ENCODE results near the gene NLRC5.

The NLRC5 gene

GRCh38 chr16:57026778-57027062, 37.4 kb downstream of the NLRC5 start:
- DNase-seq (ENCODE audit: low read depth), result no peak

DNA sequence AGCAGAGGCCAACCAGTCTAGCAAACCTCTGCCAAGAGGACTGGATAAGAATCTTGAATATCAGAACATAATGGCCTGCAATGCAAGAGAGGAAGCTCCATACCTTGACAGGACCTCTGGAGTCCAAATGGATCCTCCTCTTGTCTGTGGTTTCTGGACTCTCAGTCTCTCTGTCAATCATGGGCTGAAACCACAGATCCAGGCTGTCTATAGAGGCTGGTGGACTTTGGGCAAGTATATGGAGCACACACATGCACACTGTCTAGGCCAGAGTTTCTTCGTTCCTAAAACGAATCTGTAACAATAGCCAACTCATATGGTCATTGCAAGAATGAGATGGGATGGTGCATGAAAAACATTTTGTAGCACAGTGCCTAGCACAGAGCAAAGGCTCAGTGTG, 37.7 kb downstream of the NLRC5 start:
- DNase-seq (ENCODE audit: low read depth), result no peak

- DNase-seq (ENCODE audit: low read depth), result no peak
Observed at GRCh38 chr16:57028086-57028485, 38.7 kb downstream of the NLRC5 start.

GRCh38 chr16:57029161-57030160, 40.1 kb downstream of the NLRC5 start:
- no peak for DNase-seq (ENCODE audit: low read depth)

DNA sequence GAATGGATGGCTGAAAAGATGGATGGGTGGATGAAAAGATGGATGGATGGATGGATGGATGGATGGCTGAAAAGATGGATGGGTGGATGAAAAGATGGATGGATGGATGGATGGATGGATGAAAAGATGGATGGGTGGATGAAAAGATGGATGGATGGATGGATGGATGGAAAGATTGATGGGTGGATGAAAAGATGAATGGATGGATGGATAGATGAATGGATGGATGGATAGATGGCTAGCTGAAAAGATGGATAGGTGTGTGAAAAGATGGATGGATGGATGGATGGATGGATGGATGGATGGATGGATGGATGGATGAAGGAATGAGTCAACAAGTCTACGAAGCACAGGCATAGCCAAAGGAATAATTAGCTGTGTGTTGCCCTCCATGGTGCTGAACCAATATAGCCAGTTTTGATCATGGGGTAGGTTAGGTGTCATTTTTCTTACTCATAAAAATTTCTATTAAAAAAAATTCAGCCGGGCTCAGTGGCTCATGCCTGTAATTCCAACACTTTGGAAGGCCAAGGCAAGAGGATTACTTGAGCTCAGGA, 41.1 kb downstream of the NLRC5 start:
- no peak for DNase-seq (ENCODE audit: low read depth)

- no peak for DNase-seq (ENCODE audit: low read depth)
Observed at GRCh38 chr16:57031156-57031555, 41.8 kb downstream of the NLRC5 start.

DNA sequence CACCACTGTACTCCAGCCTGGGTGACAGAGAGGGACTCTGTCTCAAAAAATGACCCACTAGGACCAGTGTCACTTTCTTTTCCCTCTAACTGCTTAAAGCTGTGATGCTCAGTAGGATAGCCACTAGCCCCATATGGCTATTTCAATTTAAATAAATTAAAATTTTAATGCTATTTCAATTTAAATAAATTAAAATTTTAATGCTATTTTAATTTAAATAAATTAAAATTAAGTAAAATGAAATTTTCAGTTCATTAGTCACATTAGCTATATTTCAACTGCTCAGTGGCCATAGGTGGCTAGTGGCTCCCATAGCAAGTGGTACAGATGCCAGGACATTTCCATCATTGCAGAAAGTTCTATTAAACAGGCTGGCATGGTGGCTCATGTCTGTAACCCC, 43.0 kb downstream of the NLRC5 start:
- no peak for DNase-seq (ENCODE audit: low read depth)

- DNase-seq (ENCODE audit: low read depth), result no peak
Observed at GRCh38 chr16:57032931-57033330, 43.6 kb downstream of the NLRC5 start.

DNA sequence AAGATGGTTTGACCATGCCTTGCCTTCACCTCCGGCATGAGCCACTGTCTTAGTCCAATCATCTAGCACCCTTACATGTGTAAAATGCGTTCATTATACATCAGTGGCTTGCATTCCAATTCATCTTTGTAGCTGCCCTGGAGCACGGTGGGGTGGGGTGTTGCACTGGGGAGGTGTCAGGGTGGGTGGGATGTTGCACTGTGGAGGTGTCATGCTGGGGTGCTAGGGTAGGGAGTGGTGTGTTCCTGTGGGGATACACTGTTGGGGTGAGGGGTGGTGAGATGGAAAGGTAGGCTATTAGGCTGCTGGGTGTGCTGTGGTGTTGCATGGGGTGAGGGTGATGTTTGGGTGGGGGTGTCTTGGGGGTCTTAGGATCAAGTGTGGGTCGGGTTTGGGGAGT, 47.0 kb downstream of the NLRC5 start:
- DNase-seq (ENCODE audit: low read depth), result no peak

DNA sequence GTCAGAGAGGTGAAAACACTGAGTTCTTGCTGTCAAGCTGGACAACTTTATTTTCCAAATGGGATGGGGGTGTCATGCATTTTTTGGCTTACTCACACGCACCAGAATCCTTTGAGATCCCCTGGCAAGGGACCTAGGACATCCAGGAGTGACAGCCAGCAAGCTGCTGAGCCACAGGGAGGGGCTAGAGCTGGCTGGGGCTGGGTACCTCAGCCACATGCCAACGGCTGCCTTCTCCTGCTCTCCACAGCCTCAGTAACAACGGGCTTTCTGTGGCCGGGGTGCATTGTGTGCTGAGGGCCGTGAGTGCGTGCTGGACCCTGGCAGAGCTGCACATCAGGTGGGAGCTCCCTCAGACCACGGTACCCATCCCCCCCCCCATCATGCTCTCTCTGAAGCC, 47.6 kb downstream of the NLRC5 start:
- DNase-seq (ENCODE audit: low read depth), result no peak

GRCh38 chr16:57038166-57038565, 48.8 kb downstream of the NLRC5 start:
- no peak for DNase-seq (ENCODE audit: low read depth)

- DNase-seq (ENCODE audit: low read depth), result peak; percentile 37
Observed at GRCh38 chr16:57039148-57039812, 49.9 kb downstream of the NLRC5 start.

DNA sequence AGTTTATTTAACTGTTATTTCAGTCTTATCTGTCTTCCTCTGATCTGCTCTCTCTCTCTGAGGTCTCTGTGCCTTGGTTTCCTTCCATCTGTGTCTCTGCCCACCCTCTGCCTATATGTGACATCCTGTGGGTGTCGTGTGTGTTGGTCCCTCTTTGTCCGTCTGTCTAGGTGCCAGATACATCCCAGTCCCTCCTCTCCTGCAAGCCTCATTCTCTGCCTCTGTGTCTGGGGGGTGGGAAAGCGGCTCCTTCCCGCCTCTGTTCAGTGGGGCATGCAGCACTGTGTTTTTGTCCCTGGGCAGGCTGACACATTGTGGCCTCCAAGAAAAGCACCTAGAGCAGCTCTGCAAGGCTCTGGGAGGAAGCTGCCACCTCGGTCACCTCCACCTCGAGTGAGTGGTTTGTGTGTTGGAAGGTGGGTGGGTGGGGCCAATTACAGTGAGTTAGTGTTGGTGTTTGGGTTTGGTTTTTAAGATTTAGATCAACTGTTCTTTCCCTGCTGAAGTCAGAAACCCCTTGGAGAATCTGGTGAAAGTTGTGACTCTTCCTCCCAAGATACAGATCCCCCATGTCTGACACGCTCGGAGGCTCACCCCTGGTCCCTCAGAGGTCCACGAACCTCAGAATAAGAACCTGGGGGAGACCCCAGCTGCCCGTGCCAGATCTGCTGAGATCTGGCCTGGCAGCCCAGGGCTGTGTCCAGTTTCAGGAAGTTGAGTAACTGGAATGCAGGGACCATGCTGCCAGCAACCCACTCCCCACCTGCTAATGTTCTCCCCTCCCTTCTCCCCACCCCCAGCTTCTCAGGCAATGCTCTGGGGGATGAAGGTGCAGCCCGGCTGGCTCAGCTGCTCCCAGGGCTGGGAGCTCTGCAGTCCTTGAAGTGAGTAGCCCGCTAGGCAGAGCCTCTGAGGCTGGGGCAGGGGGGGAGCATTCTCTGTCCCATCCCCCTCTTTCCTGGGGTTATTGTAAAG, 52.1 kb downstream of the NLRC5 start:
- DNase-seq (ENCODE audit: low read depth), result no peak

DNA sequence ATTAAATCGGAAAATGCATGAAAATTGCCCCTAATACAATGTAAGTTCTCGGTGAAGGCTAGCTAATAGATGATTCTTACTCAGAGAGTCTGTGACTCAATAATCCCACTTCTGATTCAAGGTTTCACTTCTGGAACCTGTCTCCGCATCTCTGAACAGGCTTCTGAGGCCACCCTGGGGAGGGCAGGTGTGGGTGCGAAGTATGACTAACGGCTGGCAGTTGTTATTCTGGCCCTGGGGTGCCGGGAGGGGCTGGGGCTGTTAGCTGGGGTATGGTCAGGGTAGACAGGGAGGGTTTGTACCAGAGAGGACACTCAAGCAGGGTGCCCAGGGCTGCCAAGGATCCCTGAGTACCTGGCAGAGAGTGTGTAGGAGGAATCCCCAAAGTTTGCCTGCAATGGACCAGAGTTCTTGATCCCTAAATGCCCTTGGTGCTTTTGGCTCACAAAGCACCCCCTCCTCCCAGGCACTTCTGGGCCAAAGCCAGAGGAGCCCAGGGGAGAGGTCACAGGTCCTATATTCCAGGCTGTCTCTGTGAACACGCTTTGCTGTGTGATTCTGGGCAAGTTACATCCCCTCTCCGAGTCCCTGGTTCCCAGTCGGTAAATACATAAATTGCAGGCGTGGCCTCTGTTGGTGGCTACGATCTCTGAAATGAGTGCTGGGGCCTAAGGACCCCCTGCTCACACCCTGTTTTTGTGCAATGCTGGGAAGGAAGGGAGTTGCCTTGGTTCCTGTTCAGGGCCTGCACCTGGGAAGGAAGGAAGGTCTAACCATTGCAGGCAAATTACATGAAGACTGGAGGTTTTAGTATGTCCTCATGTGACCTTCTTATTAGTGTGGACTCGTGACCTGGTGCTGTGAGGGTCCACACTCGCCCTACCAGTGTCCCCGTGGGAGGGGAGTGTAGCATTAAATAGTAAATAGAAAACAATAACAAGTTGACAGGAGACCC, 53.1 kb downstream of the NLRC5 start:
- no peak for DNase-seq (ENCODE audit: low read depth)

DNA sequence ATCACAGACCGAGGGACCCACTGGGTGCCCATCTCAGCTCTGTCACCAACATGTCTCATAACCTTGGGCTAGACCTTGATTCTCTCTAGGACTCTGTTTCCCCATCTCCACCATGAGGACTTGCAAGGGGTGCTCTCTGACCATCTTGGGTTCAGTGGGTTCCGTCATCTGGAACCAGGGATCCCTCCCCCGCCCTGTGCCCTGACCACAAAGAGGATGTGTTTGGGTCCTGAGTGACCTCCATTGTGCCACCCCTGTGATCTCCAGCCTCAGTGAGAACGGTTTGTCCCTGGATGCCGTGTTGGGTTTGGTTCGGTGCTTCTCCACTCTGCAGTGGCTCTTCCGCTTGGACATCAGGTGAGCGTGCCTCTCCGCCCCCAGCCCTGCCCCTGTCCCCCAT, 53.9 kb downstream of the NLRC5 start:
- DNase-seq (ENCODE audit: low read depth), result no peak

DNA sequence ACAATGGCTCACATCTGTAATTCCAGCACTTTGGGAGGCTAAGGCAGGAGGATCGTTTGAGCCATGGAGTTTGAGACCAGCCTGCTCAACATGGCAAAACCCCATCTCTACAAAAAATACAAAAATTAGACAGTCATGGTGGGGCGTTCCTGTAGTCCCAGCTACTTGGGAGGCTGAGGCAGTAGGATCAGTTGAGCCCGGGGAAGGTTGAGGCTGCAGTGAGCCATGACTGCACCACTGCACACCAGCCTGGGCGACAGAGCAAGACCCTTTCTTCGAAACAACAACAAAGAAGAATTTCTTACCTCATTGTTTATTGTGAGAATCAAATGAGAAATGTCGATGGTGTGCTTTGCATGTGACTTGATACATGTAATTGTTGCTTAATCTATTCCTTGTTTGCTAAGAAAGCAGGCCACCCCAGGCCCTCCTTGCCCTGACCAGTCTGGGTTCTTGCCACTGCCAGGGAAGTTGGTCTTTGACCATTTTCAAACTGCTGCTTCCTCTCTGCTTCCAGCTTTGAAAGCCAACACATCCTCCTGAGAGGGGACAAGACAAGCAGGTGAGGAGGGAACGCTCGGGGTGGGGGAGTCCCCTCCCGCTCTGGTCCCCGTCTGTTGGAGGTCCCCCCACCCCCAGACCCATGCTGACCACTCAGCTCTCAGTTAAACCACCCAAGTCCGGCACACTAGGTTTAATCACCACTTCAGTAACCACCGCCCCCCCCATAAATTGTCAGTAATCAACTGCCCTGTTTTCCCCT, 55.8 kb downstream of the NLRC5 start:
- no peak for DNase-seq (ENCODE audit: low read depth)

DNA sequence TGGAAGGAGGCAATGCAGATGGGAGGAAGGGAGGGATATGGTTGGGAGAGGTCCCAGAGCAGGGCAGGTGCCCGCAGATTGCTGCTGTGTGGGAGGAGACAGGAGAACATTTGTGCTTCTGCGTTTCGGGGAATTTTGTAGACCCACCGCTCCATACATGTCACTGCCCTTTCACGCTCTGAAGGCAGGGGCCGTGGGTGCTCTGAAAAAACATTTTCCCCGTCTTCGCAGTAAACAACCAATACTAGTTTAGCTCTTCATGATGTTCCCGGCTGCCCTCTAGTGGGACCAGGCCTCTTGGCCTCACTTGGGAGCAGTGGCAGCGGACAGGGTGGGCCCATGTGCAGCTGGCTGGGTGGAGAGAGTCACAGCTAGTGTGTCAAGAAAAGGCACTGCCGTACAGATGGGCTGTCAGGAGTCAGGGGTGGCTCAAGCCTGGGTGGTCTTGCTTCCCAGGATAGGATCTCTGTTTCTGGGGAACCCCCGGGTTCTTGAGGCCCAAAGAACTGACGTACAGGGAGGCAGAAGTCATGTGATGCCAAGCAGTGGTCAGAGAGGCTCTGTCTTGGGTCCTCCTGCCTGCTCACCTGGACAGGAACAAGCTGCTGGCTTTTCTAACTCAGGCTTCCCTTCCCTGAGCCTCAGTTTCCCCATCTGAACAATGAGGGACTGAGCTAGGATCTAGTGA, 56.5 kb downstream of the NLRC5 start:
- DNase-seq (ENCODE audit: low read depth), result no peak

- DNase-seq (ENCODE audit: low read depth), result no peak
Observed at GRCh38 chr16:57048095-57048494, 58.7 kb downstream of the NLRC5 start.

GRCh38 chr16:57049678-57050077, 60.3 kb downstream of the NLRC5 start:
- DNase-seq (ENCODE audit: low read depth), result no peak
